K562 (cell line): ENCODE data around the gene JMJD1C. TPM values are rescaled to one million over a fixed set of nuclear protein-coding genes. Genes with fewer than 3 reads are reported as not detected.

Source experiments
- ATAC-seq: fragments of 200-7000 bp; cut with Tn5 transposase; 3 replicates; pipeline ENCODE4 v1.9.1; 2020; ENCODE audit warnings: moderate library complexity
- BruUV-seq: library from RNA; stranded (reverse); fragments of 400-500 nt; replicated peaks from 2 replicates; lab custom pipeline; 2021; lab: Mats Ljungman, UMichigan
- CTCF ChIA-PET: fragments of 300-600 bp; formaldehyde crosslinking; extraction: SDS; loops from one replicate; lab custom pipeline; 2021; ENCODE audit warnings: low intra/inter-chr PET ratio; lab: Yijun Ruan, JAX
- POLR2A ChIA-PET: fragments of 300-600, 350-650 bp; sonication (Branson Sonifier 250); formaldehyde crosslinking; extraction: SDS; loops from one replicate; lab custom pipeline; 2021; ENCODE audit warnings: antibody characterized with exemption, inconsistent platforms; lab: Yijun Ruan, JAX
- DNase-seq, 4 experiments: peaks; one replicate each; pipeline versions ENCODE4 v3.0.0 to v3.0.0-alpha.2; 2011 to 2018; ENCODE audit warnings: low spot score in 3 of 4, mixed read lengths in 3 of 4; ENCODE audit errors: extremely low read depth in 1 of 4
- FAIRE-seq: peaks from 2 replicates; lab custom pipeline; 2011; peaks lifted over from hg19 to GRCh38; lab: Jason Lieb, UNC
- H2AFZ ChIP-seq: 2 replicates; pipeline ENCODE4 v1.6.0; 2011; ENCODE audit warnings: low read depth, low read length, control low read depth, inconsistent platforms
- H3K27ac ChIP-seq: fragments of 200-600 bp; 3 replicates; pipeline ENCODE4 v1.8.0; 2011; ENCODE audit warnings: low read depth, mild to moderate bottlenecking, control low read depth, inconsistent platforms, low read length, moderate library complexity, mixed read lengths; ENCODE audit errors: extremely low read depth
- H3K27me3 ChIP-seq, 2 experiments: fragments of 300-600 bp in 1 of 2; 2 replicates in 1 of 2; 3 replicates in 1 of 2; pipeline versions ENCODE4 v1.6.0 to v1.8.0; 2011; ENCODE audit warnings: inconsistent platforms in 2 of 2, low read length in 2 of 2, mild to moderate bottlenecking in 1 of 2, mixed read lengths in 1 of 2, moderate library complexity in 1 of 2; ENCODE audit not compliant: control insufficient read depth in 2 of 2, insufficient read depth in 2 of 2
- H3K36me3 ChIP-seq: fragments of 300-600 bp; 3 replicates; pipeline ENCODE4 v1.8.0; 2011; ENCODE audit warnings: mild to moderate bottlenecking, low read length, inconsistent platforms; ENCODE audit not compliant: control insufficient read depth, insufficient read depth
- H3K4me1 ChIP-seq, 2 experiments: fragments of 200-600 bp in 1 of 2; replicated peaks in 1 of 2; 2 replicates in 1 of 2; 3 replicates in 1 of 2; pipeline versions ENCODE4 v1.5.1 to v1.8.0; 2011; ENCODE audit warnings: inconsistent platforms in 2 of 2, low read length in 2 of 2, mild to moderate bottlenecking in 1 of 2, mixed read lengths in 1 of 2, moderate library complexity in 1 of 2; ENCODE audit not compliant: control insufficient read depth in 2 of 2, insufficient read depth in 2 of 2
- H3K4me2 ChIP-seq: 2 replicates; pipeline ENCODE4 v1.6.1; 2011; ENCODE audit warnings: low read length, control low read depth, inconsistent platforms, mixed read lengths; ENCODE audit not compliant: insufficient read depth
- H3K4me3 ChIP-seq: fragments of 200-600 bp; sonication (generic), shearing (Covaris generic); 2 replicates; pipeline ENCODE4 v1.5.1; 2016; ENCODE audit warnings: control low read depth, inconsistent platforms
- H3K79me2 ChIP-seq: fragments of 200-600 bp; 3 replicates; pipeline ENCODE4 v1.8.0; 2011; ENCODE audit warnings: low read length, inconsistent platforms; ENCODE audit not compliant: control insufficient read depth, insufficient read depth
- H3K9ac ChIP-seq, 2 experiments: 2 replicates each; pipeline versions ENCODE4 v1.6.0 to v1.6.1; 2011; ENCODE audit warnings: low read depth in 2 of 2, low read length in 2 of 2, control low read depth in 1 of 2, inconsistent platforms in 1 of 2, mild to moderate bottlenecking in 1 of 2, mixed read lengths in 1 of 2; ENCODE audit not compliant: insufficient read depth in 1 of 2
- H3K9me1 ChIP-seq: one replicate; pipeline ENCODE4 v1.6.0; 2011; ENCODE audit warnings: inconsistent platforms, mild to moderate bottlenecking, low read length, moderate library complexity; ENCODE audit not compliant: control insufficient read depth, insufficient read depth
- H3K9me3 ChIP-seq: replicated peaks from 2 replicates; pipeline ENCODE4 v1.5.1; 2011; ENCODE audit warnings: low read depth, low read length, inconsistent platforms; ENCODE audit not compliant: control insufficient read depth, insufficient read depth
- H4K20me1 ChIP-seq: replicated peaks from 2 replicates; pipeline ENCODE4 v1.6.1; 2011; ENCODE audit warnings: low read length, inconsistent platforms, mixed read lengths; ENCODE audit not compliant: control insufficient read depth, insufficient read depth
- WGBS: fragments of 100-300 bp; shearing (Covaris generic); methylation state at CpG from one replicate; pipeline ENCODE4 v1.1.6; 2016; ENCODE audit warnings: low coverage, mixed read lengths; ENCODE audit not compliant: insufficient coverage; ENCODE audit errors: missing lambda C conversion rate; 5-methylcytosine and 5-hydroxymethylcytosine counted together
- in situ Hi-C: fragments of 300-500 bp; cut with MboI; formaldehyde crosslinking; loops from 4 replicates; pipeline ENCODE4 v1.15.0; 2018; ENCODE audit warnings: inconsistent platforms, mixed read lengths
- intact Hi-C: fragments of 100-400 bp; cut with micrococcal nuclease; formaldehyde crosslinking; loops from 2 replicates; pipeline ENCODE4 v1.14.2; 2022
- polyA plus RNA-seq, 8 experiments: library from polyadenylated mRNA; depleted of rRNA in 4 of 8; stranded (reverse) in 5 of 8; unstranded in 3 of 8; fragments of >200 nt; fragmentation: Nextera tagmentation in 2 of 8; fragmentation: Illumina TruSeq in 1 of 8; extraction: Ambion mirVana in 2 of 8; extraction: Trizol in 1 of 8; gene quantifications; 2 replicates each; pipeline versions ENCODE4 v1.2.1 to v1.2.3, GENCODE V29; 2011 to 2014; ENCODE audit warnings: inconsistent platforms in 1 of 8, missing spikeins in 1 of 8
- total RNA-seq, 7 experiments: library from RNA; depleted of rRNA in 6 of 7; stranded (reverse); fragments of >200 nt in 6 of 7; fragmentation: Illumina TruSeq in 2 of 7; extraction: Trizol in 2 of 7; gene quantifications; 2 replicates each; pipeline versions ENCODE4 v1.2.1 to v1.2.3, GENCODE V29; 2011 to 2021; ENCODE audit warnings: low replicate concordance in 1 of 7
- TF ChIP-seq, protein P1 (sequence below): fragments of 450-650 bp; IDR thresholded peaks from 2 replicates; pipeline ENCODE4 v1.6.1; 2018; ENCODE audit not compliant: partially characterized antibody

JMJD1C gene
- total and polyA plus RNA-seq, 9 of the 15 experiments (the other 6 are each of a cell fraction or from before 2014, with no cell fraction given): 25.3 to 68.0 (median 47.2) TPM

- intact Hi-C loops: loop anchor here (5.0 kb wide), 1 partner anchor 124 kb away; no protein-coding TSS in a partner anchor
- TF ChIP-seq, protein P1, sequence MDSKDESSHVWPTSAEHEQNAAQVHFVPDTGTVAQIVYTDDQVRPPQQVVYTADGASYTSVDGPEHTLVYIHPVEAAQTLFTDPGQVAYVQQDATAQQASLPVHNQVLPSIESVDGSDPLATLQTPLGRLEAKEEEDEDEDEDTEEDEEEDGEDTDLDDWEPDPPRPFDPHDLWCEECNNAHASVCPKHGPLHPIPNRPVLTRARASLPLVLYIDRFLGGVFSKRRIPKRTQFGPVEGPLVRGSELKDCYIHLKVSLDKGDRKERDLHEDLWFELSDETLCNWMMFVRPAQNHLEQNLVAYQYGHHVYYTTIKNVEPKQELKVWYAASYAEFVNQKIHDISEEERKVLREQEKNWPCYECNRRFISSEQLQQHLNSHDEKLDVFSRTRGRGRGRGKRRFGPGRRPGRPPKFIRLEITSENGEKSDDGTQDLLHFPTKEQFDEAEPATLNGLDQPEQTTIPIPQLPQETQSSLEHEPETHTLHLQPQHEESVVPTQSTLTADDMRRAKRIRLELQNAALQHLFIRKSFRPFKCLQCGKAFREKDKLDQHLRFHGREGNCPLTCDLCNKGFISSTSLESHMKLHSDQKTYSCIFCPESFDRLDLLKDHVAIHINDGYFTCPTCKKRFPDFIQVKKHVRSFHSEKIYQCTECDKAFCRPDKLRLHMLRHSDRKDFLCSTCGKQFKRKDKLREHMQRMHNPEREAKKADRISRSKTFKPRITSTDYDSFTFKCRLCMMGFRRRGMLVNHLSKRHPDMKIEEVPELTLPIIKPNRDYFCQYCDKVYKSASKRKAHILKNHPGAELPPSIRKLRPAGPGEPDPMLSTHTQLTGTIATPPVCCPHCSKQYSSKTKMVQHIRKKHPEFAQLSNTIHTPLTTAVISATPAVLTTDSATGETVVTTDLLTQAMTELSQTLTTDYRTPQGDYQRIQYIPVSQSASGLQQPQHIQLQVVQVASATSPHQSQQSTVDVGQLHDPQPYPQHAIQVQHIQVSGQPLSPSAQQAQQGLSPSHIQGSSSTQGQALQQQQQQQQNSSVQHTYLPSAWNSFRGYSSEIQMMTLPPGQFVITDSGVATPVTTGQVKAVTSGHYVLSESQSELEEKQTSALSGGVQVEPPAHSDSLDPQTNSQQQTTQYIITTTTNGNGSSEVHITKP: no peak
- TF ChIP-seq, all 486 proteins: peak for 0
- 71% methylated on average over 4 of the region's 4 CpGs for WGBS
- Histone ChIP-seq H3K4me3 (no peak overlapping the region), H2AFZ (no peak overlapping the region), H3K9ac (no peak overlapping the region), H3K79me2 (peaks cover 70% of the 10 kb centered on the region), H4K20me1 (no peaks in the 10 kb centered on the region), H3K9me1 (no peaks in the 10 kb centered on the region), H3K27me3 (no peaks in the 10 kb centered on the region), H3K4me1 (peaks cover 5 to 22% of the 10 kb centered on the region in 2 experiments; a peak in 4 of 5 replicates), H3K27ac (no peak overlapping the region), H3K36me3 (0 out of 3 replicates have a peak, but pooled peaks cover 6% of the 10 kb centered on the region), H3K4me2 (no peak overlapping the region), H3K9me3 (no peaks in the 10 kb centered on the region)
- DNase-seq (no peak), ATAC-seq (no peak), FAIRE-seq (no peak)
- CTCF ChIA-PET: no interaction called here
- in situ Hi-C loops: no loop called here
- no TSS peak for BruUV-seq
- POLR2A ChIA-PET: interaction anchor here (1.3 to 6.0 kb wide), 2 partner anchors 14 to 20 kb away, joined by 4 to 46 read pairs; no protein-coding TSS in a partner anchor
Measured at GRCh38 chr10:63503395-63503794, 37.6 kb upstream of the JMJD1C start.
